Measurements from ENCODE around the gene SEMA5A.
A peak's percentile ranks its signal among the peaks of the same experiment; 100 is the strongest.
"Not testable (repeated sequence)": the region's sequence is repeated elsewhere in the genome, so short reads cannot be mapped to it uniquely, and the experiment has no call there.

Gene SEMA5A

DNA sequence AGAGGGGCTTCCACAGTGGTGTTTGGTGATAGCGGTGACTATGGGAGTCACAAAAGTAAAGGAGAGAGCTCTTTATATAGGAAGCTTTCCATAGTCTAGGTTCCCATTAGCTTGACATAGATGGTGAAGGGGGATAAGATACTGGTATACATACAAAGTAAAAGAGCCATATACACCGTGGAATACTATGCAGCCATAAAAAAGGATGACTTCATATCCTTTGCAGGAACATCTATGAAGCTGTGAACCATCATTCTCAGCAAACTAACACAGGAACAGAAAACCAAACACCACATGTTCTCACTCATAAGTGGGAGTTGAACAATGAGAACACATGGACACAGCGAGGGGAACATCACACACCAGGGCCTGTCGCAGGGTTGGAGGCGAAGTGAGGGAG, 146.1 kb downstream of the SEMA5A start:
- H4K91ac ChIP-seq (ENCODE audit: low read length); H3K18ac ChIP-seq (ENCODE audit: low read depth in 1 of 2, low read length in 2 of 2); H2BK12ac ChIP-seq (ENCODE audit: low read length in 2 of 2); H2BK15ac ChIP-seq (ENCODE audit: low read depth, poor library complexity, severe bottlenecking); H3K4ac ChIP-seq (ENCODE audit: low read depth in 1 of 2, low read length in 2 of 2); H2AFZ ChIP-seq (ENCODE audit: low read depth, low read length); H3K23ac ChIP-seq (ENCODE audit: low read length in 2 of 2); H2BK5ac ChIP-seq (ENCODE audit: low read depth, low read length, poor library complexity, severe bottlenecking); H3K36me3 ChIP-seq (ENCODE audit: control insufficient read depth in 1 of 2, insufficient read depth in 2 of 2, low read depth in 1 of 2, low read length in 2 of 2); H3K14ac ChIP-seq (ENCODE audit: low read length in 2 of 2); H4K8ac ChIP-seq (ENCODE audit: low read length); H3K9ac ChIP-seq (ENCODE audit: low read length); H3K4me3 ChIP-seq (ENCODE audit: insufficient read depth in 1 of 2, low read depth in 1 of 2, low read length in 2 of 2); H3K9me3 ChIP-seq (ENCODE audit: control insufficient read depth, low read length); H3K27ac ChIP-seq (ENCODE audit: low read length, poor library complexity, severe bottlenecking); DNase-seq; H3K27me3 ChIP-seq (ENCODE audit: control insufficient read depth in 1 of 2, insufficient read depth in 1 of 2, low read length in 2 of 2); H2AK5ac ChIP-seq (ENCODE audit: low read length, severe bottlenecking); H3K4me2 ChIP-seq (ENCODE audit: low read length, poor library complexity, severe bottlenecking); H2BK120ac ChIP-seq (ENCODE audit: low read depth, low read length); H3K4me1 ChIP-seq (ENCODE audit: control insufficient read depth, insufficient read depth, low read depth, low read length): not testable (repeated sequence)
- WGBS, result 92% methylated on average over 5 of the region's 5 CpGs
- peaks cover 31% of the 10 kb centered on the region for H3K79me1 ChIP-seq (replicated peaks; ENCODE audit: low read length, poor library complexity, severe bottlenecking)

DNA sequence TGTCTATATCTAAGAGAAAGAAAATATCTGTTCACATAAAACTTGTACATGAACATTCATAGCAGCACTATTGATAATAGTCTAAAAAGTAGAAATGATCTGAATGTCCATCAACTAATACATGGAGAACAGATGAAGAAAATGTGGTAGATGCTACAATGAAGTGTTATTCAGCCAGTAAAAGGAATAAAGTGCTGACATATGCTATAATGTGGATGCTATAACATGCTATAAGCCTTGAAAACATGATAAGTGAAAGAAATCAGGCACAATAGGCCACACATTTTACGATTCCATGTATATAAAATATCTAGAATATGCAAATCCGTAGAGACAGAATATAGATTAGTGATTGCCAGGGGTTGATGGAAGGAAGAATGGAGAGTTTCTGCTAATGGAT, 146.8 kb downstream of the SEMA5A start:
- Histone ChIP-seq H2BK5ac (ENCODE audit: low read depth, low read length, poor library complexity, severe bottlenecking) (no peak overlapping the region), H3K27me3 (ENCODE audit: control insufficient read depth in 1 of 2, insufficient read depth in 1 of 2, low read length in 2 of 2) (no peaks in the 10 kb centered on the region), H2BK120ac (ENCODE audit: low read depth, low read length) (no peak overlapping the region), H3K36me3 (ENCODE audit: control insufficient read depth in 1 of 2, insufficient read depth in 2 of 2, low read depth in 1 of 2, low read length in 2 of 2) (no peaks in the 10 kb centered on the region), H3K79me1 (replicated peaks; ENCODE audit: low read length, poor library complexity, severe bottlenecking) (peaks cover 32% of the 10 kb centered on the region), H2AFZ (ENCODE audit: low read depth, low read length) (no peak overlapping the region), H3K4me3 (ENCODE audit: insufficient read depth in 1 of 2, low read depth in 1 of 2, low read length in 2 of 2) (no peak overlapping the region), H3K23ac (ENCODE audit: low read length in 2 of 2) (no peak overlapping the region), H3K4me1 (ENCODE audit: control insufficient read depth, insufficient read depth, low read depth, low read length) (no peaks in the 10 kb centered on the region), H3K4ac (ENCODE audit: low read depth in 1 of 2, low read length in 2 of 2) (no peak overlapping the region), H4K8ac (ENCODE audit: low read length) (no peak overlapping the region), H3K9me3 (ENCODE audit: control insufficient read depth, low read length) (no peaks in the 10 kb centered on the region), H2BK12ac (ENCODE audit: low read length in 2 of 2) (no peak overlapping the region), H2AK5ac (ENCODE audit: low read length, severe bottlenecking) (no peak overlapping the region), H3K27ac (ENCODE audit: low read length, poor library complexity, severe bottlenecking) (no peak overlapping the region), H3K14ac (ENCODE audit: low read length in 2 of 2) (no peak overlapping the region), H4K91ac (ENCODE audit: low read length) (no peak overlapping the region), H3K18ac (ENCODE audit: low read depth in 1 of 2, low read length in 2 of 2) (no peak overlapping the region), H2BK15ac (ENCODE audit: low read depth, poor library complexity, severe bottlenecking) (no peak overlapping the region), H3K9ac (ENCODE audit: low read length) (no peak overlapping the region), H3K4me2 (ENCODE audit: low read length, poor library complexity, severe bottlenecking) (no peak overlapping the region)
- 100% methylated on average over 1 of the region's 2 CpGs for WGBS
- DNase-seq, result no peak

DNA sequence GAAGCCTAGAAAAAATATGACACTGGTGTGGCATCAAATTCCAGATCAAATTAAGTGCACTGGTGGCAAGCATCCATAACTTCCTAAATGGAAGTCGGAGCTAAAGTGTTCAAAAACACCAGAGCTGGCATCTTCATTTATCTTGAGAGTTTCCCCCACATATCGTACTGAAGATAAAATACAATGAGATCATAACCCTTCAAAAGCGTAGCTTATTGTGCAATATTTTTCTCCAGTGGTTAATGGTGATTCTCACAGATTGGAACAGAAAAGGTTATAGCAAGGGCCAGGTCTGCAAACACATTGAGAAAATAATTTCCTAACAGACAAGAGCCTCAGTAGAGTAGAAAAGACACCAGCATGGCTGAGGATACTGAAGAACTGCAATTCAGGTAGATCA, 147.6 kb downstream of the SEMA5A start:
- H3K18ac ChIP-seq (ENCODE audit: low read depth in 1 of 2, low read length in 2 of 2), result no peak overlapping the region

DNA sequence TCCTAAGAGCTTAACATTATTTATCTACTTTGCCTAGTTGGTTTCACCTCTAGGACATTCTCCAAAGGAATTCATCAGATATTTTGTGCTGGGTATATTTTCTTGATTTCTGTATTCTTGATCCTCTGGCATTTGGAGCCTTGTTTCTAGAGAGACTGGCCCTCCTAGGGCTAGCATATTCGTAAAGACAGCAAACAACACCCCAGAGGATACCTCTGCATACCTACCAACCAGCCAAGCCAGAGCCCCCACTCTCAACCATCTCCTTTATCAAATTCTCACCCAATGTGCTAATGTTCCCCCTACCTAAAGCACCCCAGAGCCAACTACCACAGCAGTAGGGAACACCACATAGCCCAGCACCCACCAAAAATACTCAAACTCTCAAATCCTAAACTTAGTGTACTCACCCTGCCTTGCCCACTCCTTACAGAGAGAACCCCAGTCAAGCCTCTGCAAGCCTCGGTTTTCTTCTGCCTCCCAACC, 149.5 kb downstream of the SEMA5A start:
- no peak overlapping the region for H3K14ac ChIP-seq (ENCODE audit: low read length in 2 of 2)
- H3K36me3 ChIP-seq (ENCODE audit: control insufficient read depth in 1 of 2, insufficient read depth in 2 of 2, low read depth in 1 of 2, low read length in 2 of 2), result no peaks in the 10 kb centered on the region
- no peak overlapping the region for H2BK15ac ChIP-seq (ENCODE audit: low read depth, poor library complexity, severe bottlenecking)
- H3K27ac ChIP-seq (ENCODE audit: low read length, poor library complexity, severe bottlenecking), result no peak overlapping the region
- no peak overlapping the region for H3K4me3 ChIP-seq (ENCODE audit: insufficient read depth in 1 of 2, low read depth in 1 of 2, low read length in 2 of 2)
- H3K4me2 ChIP-seq (ENCODE audit: low read length, poor library complexity, severe bottlenecking), result no peak overlapping the region
- 63% methylated on average over 2 of the region's 2 CpGs for WGBS
- no peak overlapping the region for H3K9ac ChIP-seq (ENCODE audit: low read length)
- H3K18ac ChIP-seq (ENCODE audit: low read depth in 1 of 2, low read length in 2 of 2), result peak overlapping the region; percentile 33 to 50
- H2BK5ac ChIP-seq (ENCODE audit: low read depth, low read length, poor library complexity, severe bottlenecking), result no peak overlapping the region
- H4K91ac ChIP-seq (ENCODE audit: low read length), result no peak overlapping the region
- no peak overlapping the region for H2AK5ac ChIP-seq (ENCODE audit: low read length, severe bottlenecking)
- H3K4ac ChIP-seq (ENCODE audit: low read depth in 1 of 2, low read length in 2 of 2), result peak overlapping the region in 1 of 2 experiments; percentile 24
- H4K8ac ChIP-seq (ENCODE audit: low read length), result peak overlapping the region; percentile 55
- H3K9me3 ChIP-seq (ENCODE audit: control insufficient read depth, low read length), result no peaks in the 10 kb centered on the region
- DNase-seq, result no peak
- peak overlapping the region in 1 of 2 experiments; percentile 49 for H2BK12ac ChIP-seq (ENCODE audit: low read length in 2 of 2)
- no peak overlapping the region for H2AFZ ChIP-seq (ENCODE audit: low read depth, low read length)
- H3K27me3 ChIP-seq (ENCODE audit: control insufficient read depth in 1 of 2, insufficient read depth in 1 of 2, low read length in 2 of 2), result no peaks in the 10 kb centered on the region
- no peak overlapping the region for H2BK120ac ChIP-seq (ENCODE audit: low read depth, low read length)
- H3K79me1 ChIP-seq (replicated peaks; ENCODE audit: low read length, poor library complexity, severe bottlenecking), result peaks cover 31% of the 10 kb centered on the region
- H3K4me1 ChIP-seq (ENCODE audit: control insufficient read depth, insufficient read depth, low read depth, low read length), result peaks cover 1% of the 10 kb centered on the region
- H3K23ac ChIP-seq (ENCODE audit: low read length in 2 of 2), result no peak overlapping the region

More for the DNA sequence above, 147.6 kb downstream of the SEMA5A start:
- H3K4ac ChIP-seq (ENCODE audit: low read depth in 1 of 2, low read length in 2 of 2), result no peak overlapping the region
- H3K27me3 ChIP-seq (ENCODE audit: control insufficient read depth in 1 of 2, insufficient read depth in 1 of 2, low read length in 2 of 2), result no peaks in the 10 kb centered on the region
- no peak overlapping the region for H3K23ac ChIP-seq (ENCODE audit: low read length in 2 of 2)
- H3K14ac ChIP-seq (ENCODE audit: low read length in 2 of 2), result no peak overlapping the region
- H2AFZ ChIP-seq (ENCODE audit: low read depth, low read length), result no peak overlapping the region
- no peaks in the 10 kb centered on the region for H3K36me3 ChIP-seq (ENCODE audit: control insufficient read depth in 1 of 2, insufficient read depth in 2 of 2, low read depth in 1 of 2, low read length in 2 of 2)
- no peaks in the 10 kb centered on the region for H3K4me1 ChIP-seq (ENCODE audit: control insufficient read depth, insufficient read depth, low read depth, low read length)
- no peak overlapping the region for H3K4me3 ChIP-seq (ENCODE audit: insufficient read depth in 1 of 2, low read depth in 1 of 2, low read length in 2 of 2)
- DNase-seq, result peak; percentile 33
- H2AK5ac ChIP-seq (ENCODE audit: low read length, severe bottlenecking), result no peak overlapping the region
- H4K91ac ChIP-seq (ENCODE audit: low read length), result no peak overlapping the region
- no peak overlapping the region for H3K4me2 ChIP-seq (ENCODE audit: low read length, poor library complexity, severe bottlenecking)
- H2BK120ac ChIP-seq (ENCODE audit: low read depth, low read length), result no peak overlapping the region
- H4K8ac ChIP-seq (ENCODE audit: low read length), result no peak overlapping the region
- no peak overlapping the region for H2BK15ac ChIP-seq (ENCODE audit: low read depth, poor library complexity, severe bottlenecking)
- no peak overlapping the region for H2BK12ac ChIP-seq (ENCODE audit: low read length in 2 of 2)
- H3K9me3 ChIP-seq (ENCODE audit: control insufficient read depth, low read length), result no peaks in the 10 kb centered on the region
- H3K27ac ChIP-seq (ENCODE audit: low read length, poor library complexity, severe bottlenecking), result no peak overlapping the region
- 97% methylated on average over 2 of the region's 3 CpGs for WGBS
- no peak overlapping the region for H3K9ac ChIP-seq (ENCODE audit: low read length)
- H2BK5ac ChIP-seq (ENCODE audit: low read depth, low read length, poor library complexity, severe bottlenecking), result no peak overlapping the region
- peaks cover 31% of the 10 kb centered on the region for H3K79me1 ChIP-seq (replicated peaks; ENCODE audit: low read length, poor library complexity, severe bottlenecking)

All from mesenchymal stem cell (in vitro differentiated cells and primary cell).